SK-N-SH (cell line): ENCODE results near the gene MRPS27. TPM values are rescaled to one million over a fixed set of nuclear protein-coding genes. Genes with fewer than 3 reads are reported as not detected.

Experiments
- CTCF ChIA-PET: fragments of 300-600, 350-600 bp; formaldehyde crosslinking; extraction: SDS; loops from one replicate; lab custom pipeline; 2021; lab: Yijun Ruan, JAX
- POLR2A ChIA-PET: fragments of 350-600 bp; sonication (Branson Sonifier 250); formaldehyde crosslinking; extraction: SDS; loops from one replicate; lab custom pipeline; 2020; ENCODE audit warnings: antibody characterized with exemption, inconsistent platforms; lab: Yijun Ruan, JAX
- DNase-seq: peaks from one replicate; pipeline ENCODE4 v3.0.0; 2012
- H2AFZ ChIP-seq: fragments of 200-600 bp; sonication (generic); 2 replicates; pipeline ENCODE4 v1.8.1; 2016; ENCODE audit warnings: antibody characterized with exemption, mild to moderate bottlenecking, low read depth
- H3F3A ChIP-seq: fragments of 200-600 bp; sonication (generic); replicated peaks from 2 replicates; pipeline ENCODE3; 2016; ENCODE audit warnings: antibody characterized with exemption, mild to moderate bottlenecking; ENCODE audit not compliant: insufficient read depth
- H3K27ac ChIP-seq, 2 experiments: fragments of 200-500 bp in 1 of 2; fragments of 200-600 bp in 1 of 2; sonication (Bioruptor generic) in 1 of 2; sonication (generic), shearing (Covaris generic) in 1 of 2; 2 replicates each; pipeline versions ENCODE4 v1.5.1 to v1.6.1; 2014 to 2016; ENCODE audit warnings: low read depth in 2 of 2, inconsistent platforms in 1 of 2, low read length in 1 of 2, mild to moderate bottlenecking in 1 of 2, mixed read lengths in 1 of 2
- H3K27me3 ChIP-seq: fragments of 200-600 bp; sonication (generic), shearing (Covaris generic); 2 replicates; pipeline ENCODE4 v1.6.1; 2016; ENCODE audit warnings: mixed run types; ENCODE audit not compliant: insufficient read depth
- H3K36me3 ChIP-seq, 2 experiments: fragments of 200-500 bp in 1 of 2; fragments of 200-600 bp in 1 of 2; sonication (Bioruptor generic) in 1 of 2; sonication (generic) in 1 of 2; replicated peaks in 1 of 2; 2 replicates each; pipeline versions ENCODE3 to v1.5.1; 2014 to 2016; ENCODE audit warnings: low read length in 1 of 2, mild to moderate bottlenecking in 1 of 2; ENCODE audit not compliant: insufficient read depth in 2 of 2, control insufficient read depth in 1 of 2
- H3K4me1 ChIP-seq, 2 experiments: fragments of 200-500 bp in 1 of 2; fragments of 200-600 bp in 1 of 2; sonication (Bioruptor generic) in 1 of 2; sonication (generic), shearing (Covaris generic) in 1 of 2; 2 replicates each; pipeline versions ENCODE4 v1.5.1 to v1.6.1; 2014 to 2016; ENCODE audit warnings: low read depth in 1 of 2, low read length in 1 of 2, mixed run types in 1 of 2; ENCODE audit not compliant: insufficient read depth in 2 of 2, control insufficient read depth in 1 of 2
- H3K4me2 ChIP-seq: fragments of 200-600 bp; sonication (generic), shearing (Covaris generic); 2 replicates; pipeline ENCODE4 v1.6.1; 2017; ENCODE audit warnings: mixed run types
- H3K4me3 ChIP-seq, 2 experiments: fragments of 200-500 bp in 1 of 2; fragments of 200-600 bp in 1 of 2; sonication (Bioruptor generic) in 1 of 2; sonication (generic), shearing (Covaris generic) in 1 of 2; 2 replicates each; pipeline versions ENCODE4 v1.5.1 to v1.8.1; 2014 to 2016; ENCODE audit warnings: low read depth in 2 of 2, inconsistent platforms in 1 of 2, low read length in 1 of 2, mild to moderate bottlenecking in 1 of 2, mixed read lengths in 1 of 2, moderate library complexity in 1 of 2
- H3K79me2 ChIP-seq: fragments of 200-600 bp; sonication (generic); 2 replicates; pipeline ENCODE4 v1.8.1; 2017; ENCODE audit warnings: mild to moderate bottlenecking; ENCODE audit not compliant: insufficient read depth
- H3K9ac ChIP-seq: fragments of 200-600 bp; sonication (generic); 2 replicates; pipeline ENCODE4 v1.6.1; 2017; ENCODE audit warnings: mixed run types
- H3K9me2 ChIP-seq: fragments of 200-600 bp; sonication (generic); 2 replicates; pipeline ENCODE4 v1.6.1; 2017; ENCODE audit warnings: mixed run types
- H3K9me3 ChIP-seq: fragments of 200-600 bp; sonication (generic); 2 replicates; pipeline ENCODE4 v1.6.1; 2017; ENCODE audit warnings: mixed run types, mild to moderate bottlenecking, moderate library complexity
- H4K20me1 ChIP-seq: fragments of 200-600 bp; sonication (generic); 2 replicates; pipeline ENCODE4 v1.6.1; 2017; ENCODE audit warnings: mild to moderate bottlenecking, mixed run types; ENCODE audit not compliant: insufficient read depth
- CHD2 ChIP-seq: fragments of 150-350 bp; IDR thresholded peaks from 2 replicates; pipeline ENCODE4 v1.6.1; 2018; ENCODE audit warnings: low read length; ENCODE audit not compliant: partially characterized antibody
- EP300 ChIP-seq, 2 experiments: IDR thresholded peaks; 2 replicates each; pipeline versions ENCODE4 v1.4.0 to v1.6.1; 2012; ENCODE audit warnings: borderline replicate concordance in 1 of 2, low read depth in 1 of 2, low read length in 1 of 2
- FOSL2 ChIP-seq: IDR thresholded peaks from 2 replicates; pipeline ENCODE4 v1.4.0; 2012; ENCODE audit warnings: low read depth, mild to moderate bottlenecking, moderate library complexity, borderline replicate concordance
- FOXJ3 ChIP-seq: sonication (generic); formaldehyde crosslinking; IDR thresholded peaks from 2 replicates; pipeline ENCODE4 v1.5.1; 2020; ENCODE audit warnings: mild to moderate bottlenecking, missing genetic modification reagents
- GABPA ChIP-seq: IDR thresholded peaks from 2 replicates; pipeline ENCODE4 v1.4.0; 2012; ENCODE audit warnings: low read depth, mild to moderate bottlenecking
- GATA2 ChIP-seq: sonication (generic); formaldehyde crosslinking; IDR thresholded peaks from 2 replicates; pipeline ENCODE4 v1.5.0; 2020; ENCODE audit warnings: mild to moderate bottlenecking, missing genetic modification reagents
- NFIC ChIP-seq: IDR thresholded peaks from 2 replicates; pipeline ENCODE4 v1.4.0; 2012; ENCODE audit warnings: borderline replicate concordance
- RFX5 ChIP-seq: IDR thresholded peaks from 2 replicates; pipeline ENCODE4 v1.6.1; 2012; ENCODE audit warnings: mild to moderate bottlenecking, improper control_type of control experiment, low read length
- SMC3 ChIP-seq: IDR thresholded peaks from 2 replicates; pipeline ENCODE4 v1.6.1; 2012; ENCODE audit warnings: low read depth, low read length, improper control_type of control experiment
- TCF12 ChIP-seq: IDR thresholded peaks from 2 replicates; pipeline ENCODE4 v1.4.0; 2012
- USF1 ChIP-seq: IDR thresholded peaks from 2 replicates; pipeline ENCODE4 v1.4.0; 2012; ENCODE audit warnings: low read depth, borderline replicate concordance
- YY1 ChIP-seq: IDR thresholded peaks from 2 replicates; pipeline ENCODE4 v1.4.0; 2012; ENCODE audit warnings: low read depth, mild to moderate bottlenecking
- WGBS: methylation state at CpG from one replicate; pipeline ENCODE4 v1.1.6; 2017; ENCODE audit warnings: low lambda C conversion rate; 5-methylcytosine and 5-hydroxymethylcytosine counted together
- polyA plus RNA-seq, 3 experiments: library from polyadenylated mRNA; depleted of rRNA; stranded (reverse); fragments of >200 nt; gene quantifications; 2 replicates each; pipeline ENCODE4 v1.2.3, GENCODE V29; 2012
- TF ChIP-seq, protein P1 (sequence below): fragments of 200-600 bp; sonication (generic); IDR thresholded peaks from 2 replicates; pipeline ENCODE4 v1.6.1; 2017; ENCODE audit warnings: antibody characterized with exemption, mild to moderate bottlenecking, moderate library complexity
- TF ChIP-seq, protein P2 (sequence below): IDR thresholded peaks from 2 replicates; pipeline ENCODE4 v1.4.0; 2012; ENCODE audit warnings: low read depth
- TF ChIP-seq, protein P3 (sequence below): fragments of 150-350 bp; IDR thresholded peaks from 2 replicates; pipeline ENCODE4 v1.6.1; 2016; ENCODE audit warnings: mild to moderate bottlenecking, low read depth, low read length
- TF ChIP-seq, protein P4 (sequence below): IDR thresholded peaks from 2 replicates; pipeline ENCODE4 v1.4.0; 2012; ENCODE audit warnings: low read depth, borderline replicate concordance

Gene MRPS27
- polyA plus RNA-seq, 1 of the 3 experiments (the other 2 are of a cell fraction) = 37.5 TPM

DNA sequence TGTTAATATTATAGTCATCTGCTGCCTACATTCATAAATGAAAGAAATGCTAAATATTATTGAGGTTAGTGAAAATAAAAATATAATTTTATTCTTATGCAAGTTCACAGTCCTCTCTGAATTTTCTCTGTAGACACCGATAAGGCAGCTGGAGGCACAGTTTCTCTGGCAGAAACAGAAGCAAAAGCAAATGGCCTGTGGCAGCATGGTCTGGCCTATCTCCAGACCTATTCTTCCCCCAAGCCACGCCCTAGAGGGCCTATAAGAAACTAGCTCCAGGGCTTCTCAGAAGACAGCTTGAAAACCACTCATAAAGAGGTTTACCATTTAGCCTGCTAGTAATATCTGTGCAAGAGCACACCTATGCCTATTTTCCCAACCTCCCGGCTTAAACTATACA, 28.4 kb downstream of the MRPS27 start:
- DNase-seq = no peak
- Histone ChIP-seq H3K9me2 (no peaks in the 10 kb centered on the region), H3K9ac (no peak overlapping the region), H2AFZ (no peak overlapping the region), H4K20me1 (no peaks in the 10 kb centered on the region), H3K27me3 (no peaks in the 10 kb centered on the region), H3K4me3 (no peak overlapping the region), H3K4me1 (peaks cover 6 to 7% of the 10 kb centered on the region in 2 experiments; a peak in 2 of 4 replicates), H3F3A (peaks cover 3% of the 10 kb centered on the region), H3K4me2 (no peak overlapping the region), H3K36me3 (peaks cover 43 to 45% of the 10 kb centered on the region in 2 experiments), H3K79me2 (no peaks in the 10 kb centered on the region)
- TF ChIP-seq USF1 (no peak), RFX5 (no peak), GABPA (no peak)
- TF ChIP-seq, protein P1, sequence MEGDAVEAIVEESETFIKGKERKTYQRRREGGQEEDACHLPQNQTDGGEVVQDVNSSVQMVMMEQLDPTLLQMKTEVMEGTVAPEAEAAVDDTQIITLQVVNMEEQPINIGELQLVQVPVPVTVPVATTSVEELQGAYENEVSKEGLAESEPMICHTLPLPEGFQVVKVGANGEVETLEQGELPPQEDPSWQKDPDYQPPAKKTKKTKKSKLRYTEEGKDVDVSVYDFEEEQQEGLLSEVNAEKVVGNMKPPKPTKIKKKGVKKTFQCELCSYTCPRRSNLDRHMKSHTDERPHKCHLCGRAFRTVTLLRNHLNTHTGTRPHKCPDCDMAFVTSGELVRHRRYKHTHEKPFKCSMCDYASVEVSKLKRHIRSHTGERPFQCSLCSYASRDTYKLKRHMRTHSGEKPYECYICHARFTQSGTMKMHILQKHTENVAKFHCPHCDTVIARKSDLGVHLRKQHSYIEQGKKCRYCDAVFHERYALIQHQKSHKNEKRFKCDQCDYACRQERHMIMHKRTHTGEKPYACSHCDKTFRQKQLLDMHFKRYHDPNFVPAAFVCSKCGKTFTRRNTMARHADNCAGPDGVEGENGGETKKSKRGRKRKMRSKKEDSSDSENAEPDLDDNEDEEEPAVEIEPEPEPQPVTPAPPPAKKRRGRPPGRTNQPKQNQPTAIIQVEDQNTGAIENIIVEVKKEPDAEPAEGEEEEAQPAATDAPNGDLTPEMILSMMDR = no peak
- TF ChIP-seq, all 33 proteins: peak for 0
- H3K9me3 ChIP-seq = no peaks in the 10 kb centered on the region
- WGBS = 98% methylated on average over 3 of the region's 3 CpGs
- ChIA-PET CTCF (interaction anchor here (0.9 to 2.1 kb wide), 5 partner anchors 9 to 75 kb away, joined by 3 to 8 read pairs (median 6); no protein-coding TSS in a partner anchor), POLR2A (interaction anchor here (0.7 kb wide), 1 partner anchor 185 kb away, joined by 3 read pairs; no protein-coding TSS in a partner anchor)
- no peak overlapping the region for H3K27ac ChIP-seq

GRCh38 chr5:72290356-72291133, 29.5 kb downstream of the MRPS27 start:
- no peak overlapping the region for H3K9ac ChIP-seq
- no peak overlapping the region for H2AFZ ChIP-seq
- no peak overlapping the region for H3K27ac ChIP-seq
- WGBS = 100% methylated on average over 6 of the region's 6 CpGs
- no peak overlapping the region for H3K4me3 ChIP-seq
- ChIA-PET POLR2A (no interaction called here), CTCF (interaction anchor here (0.8 to 2.1 kb wide), 4 partner anchors 10 to 18 kb away, joined by 3 to 8 read pairs (median 4); no protein-coding TSS in a partner anchor)
- H3K27me3 ChIP-seq = no peaks in the 10 kb centered on the region
- H3K9me2 ChIP-seq = no peaks in the 10 kb centered on the region
- peaks cover 8% of the 10 kb centered on the region for H3F3A ChIP-seq
- no peak overlapping the region for H3K4me2 ChIP-seq
- H3K36me3 ChIP-seq = peaks cover 35 to 43% of the 10 kb centered on the region in 2 experiments
- no peak for TF ChIP-seq RFX5
- no peak for TF ChIP-seq YY1
- no peak for TF ChIP-seq CHD2
- no peak for TF ChIP-seq GABPA
- TF ChIP-seq, protein P2, sequence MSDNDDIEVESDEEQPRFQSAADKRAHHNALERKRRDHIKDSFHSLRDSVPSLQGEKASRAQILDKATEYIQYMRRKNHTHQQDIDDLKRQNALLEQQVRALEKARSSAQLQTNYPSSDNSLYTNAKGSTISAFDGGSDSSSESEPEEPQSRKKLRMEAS = no peak
- no peak for TF ChIP-seq SMC3
- TF ChIP-seq FOXJ3 (CRISPR knock-in tag) = no peak
- no peak for TF ChIP-seq EP300 (IDR thresholded peaks at IDR 0.05; ENCODE audit: borderline replicate concordance in 1 of 2, low read depth in 1 of 2, low read length in 1 of 2)
- TF ChIP-seq, protein P3, sequence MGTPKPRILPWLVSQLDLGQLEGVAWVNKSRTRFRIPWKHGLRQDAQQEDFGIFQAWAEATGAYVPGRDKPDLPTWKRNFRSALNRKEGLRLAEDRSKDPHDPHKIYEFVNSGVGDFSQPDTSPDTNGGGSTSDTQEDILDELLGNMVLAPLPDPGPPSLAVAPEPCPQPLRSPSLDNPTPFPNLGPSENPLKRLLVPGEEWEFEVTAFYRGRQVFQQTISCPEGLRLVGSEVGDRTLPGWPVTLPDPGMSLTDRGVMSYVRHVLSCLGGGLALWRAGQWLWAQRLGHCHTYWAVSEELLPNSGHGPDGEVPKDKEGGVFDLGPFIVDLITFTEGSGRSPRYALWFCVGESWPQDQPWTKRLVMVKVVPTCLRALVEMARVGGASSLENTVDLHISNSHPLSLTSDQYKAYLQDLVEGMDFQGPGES = no peak
- no peak for TF ChIP-seq TCF12
- TF ChIP-seq GATA2 (CRISPR knock-in tag) = no peak
- no peak for TF ChIP-seq NFIC
- no peak for TF ChIP-seq FOSL2
- TF ChIP-seq, protein P4, sequence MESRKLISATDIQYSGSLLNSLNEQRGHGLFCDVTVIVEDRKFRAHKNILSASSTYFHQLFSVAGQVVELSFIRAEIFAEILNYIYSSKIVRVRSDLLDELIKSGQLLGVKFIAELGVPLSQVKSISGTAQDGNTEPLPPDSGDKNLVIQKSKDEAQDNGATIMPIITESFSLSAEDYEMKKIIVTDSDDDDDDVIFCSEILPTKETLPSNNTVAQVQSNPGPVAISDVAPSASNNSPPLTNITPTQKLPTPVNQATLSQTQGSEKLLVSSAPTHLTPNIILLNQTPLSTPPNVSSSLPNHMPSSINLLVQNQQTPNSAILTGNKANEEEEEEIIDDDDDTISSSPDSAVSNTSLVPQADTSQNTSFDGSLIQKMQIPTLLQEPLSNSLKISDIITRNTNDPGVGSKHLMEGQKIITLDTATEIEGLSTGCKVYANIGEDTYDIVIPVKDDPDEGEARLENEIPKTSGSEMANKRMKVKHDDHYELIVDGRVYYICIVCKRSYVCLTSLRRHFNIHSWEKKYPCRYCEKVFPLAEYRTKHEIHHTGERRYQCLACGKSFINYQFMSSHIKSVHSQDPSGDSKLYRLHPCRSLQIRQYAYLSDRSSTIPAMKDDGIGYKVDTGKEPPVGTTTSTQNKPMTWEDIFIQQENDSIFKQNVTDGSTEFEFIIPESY = no peak
- no peak for DNase-seq
- no peaks in the 10 kb centered on the region for H4K20me1 ChIP-seq
- peaks cover 6 to 7% of the 10 kb centered on the region in 2 experiments; a peak in 2 of 4 replicates for H3K4me1 ChIP-seq
- H3K9me3 ChIP-seq = no peaks in the 10 kb centered on the region
- no peaks in the 10 kb centered on the region for H3K79me2 ChIP-seq
